Transverse colon (tissue), 4 donors: ENCODE results near the gene PVALEF. TPM values are rescaled to one million over a fixed set of nuclear protein-coding genes. Genes with fewer than 3 reads are reported as not detected.

Experiments used
- DNase-seq: peaks from one replicate; pipeline ENCODE4 v3.0.0-alpha.2; 2019
- H3K27ac ChIP-seq, 4 donors: fragments of 200-600 bp; sonication (generic); 2 replicates each; pipeline ENCODE4 v1.5.1; 2016 to 2018; ENCODE audit warnings: inconsistent platforms in 4 of 4
- H3K27me3 ChIP-seq: fragments of 200-600 bp; sonication (generic); 2 replicates; pipeline ENCODE4 v1.5.1; 2017; ENCODE audit warnings: inconsistent platforms
- H3K36me3 ChIP-seq, 4 donors: fragments of 200-600 bp; sonication (generic); 2 replicates each; pipeline ENCODE4 v1.5.1; 2017 to 2019; ENCODE audit warnings: inconsistent platforms in 4 of 4
- H3K4me1 ChIP-seq, 4 donors: fragments of 200-600 bp; sonication (generic); 2 replicates each; pipeline ENCODE4 v1.5.1; 2017 to 2020; ENCODE audit warnings: inconsistent platforms in 4 of 4
- H3K4me3 ChIP-seq, 4 donors: fragments of 200-600 bp; sonication (generic); 1 replicate in 1 of 4; 2 replicates in 3 of 4; pipeline versions ENCODE4 v1.5.1 to v1.6.1; 2017 to 2019; ENCODE audit warnings: inconsistent platforms in 4 of 4
- H3K9me3 ChIP-seq, 2 donors: fragments of 200-600 bp; sonication (generic); 2 replicates each; pipeline ENCODE4 v1.5.1; 2017 to 2019; ENCODE audit warnings: inconsistent platforms in 2 of 2
- EP300 ChIP-seq: sonication (generic); formaldehyde crosslinking; IDR thresholded peaks from one replicate; pipeline ENCODE4 v1.6.1; 2017; ENCODE audit warnings: antibody characterized with exemption, low read depth
- POLR2A ChIP-seq: fragments of 450-650 bp; IDR thresholded peaks from one replicate; pipeline ENCODE4 v1.6.1; 2016; ENCODE audit warnings: antibody characterized with exemption, mild to moderate bottlenecking, moderate library complexity
- POLR2AphosphoS5 ChIP-seq, 3 donors: sonication (generic); formaldehyde crosslinking; IDR thresholded peaks; one replicate each; pipeline ENCODE4 v1.6.1; 2016; ENCODE audit warnings: antibody characterized with exemption in 3 of 3
- WGBS, 2 donors: methylation state at CpG; one replicate each; pipeline ENCODE4 v1.1.5; 2018; ENCODE audit warnings: low coverage in 1 of 2; 5-methylcytosine and 5-hydroxymethylcytosine counted together
- in situ Hi-C, 4 donors: fragments of 200-750 bp; cut with MboI; loops; one replicate each; pipeline versions ENCODE4 v1.15.0 to v1.15.1; 2017; ENCODE audit warnings: low sequenced_read_pairs in 3 of 4, low pct_ligation_motif_present in 1 of 4, low pct_unique_long_range_greater_than_20kb in 1 of 4
- intact Hi-C: fragments of 100-400 bp; cut with DNase I; formaldehyde crosslinking; loops from one replicate; pipeline ENCODE4 v1.15.1; 2023; ENCODE audit warnings: low total_unique reads
- total RNA-seq, 4 donors: library from RNA; depleted of rRNA; stranded (reverse); fragments of >200 nt; gene quantifications; one replicate each; pipeline ENCODE4 v1.1.0, GENCODE V29; 2016
- TF ChIP-seq, protein P1 (sequence below), 5 experiments: fragments of 200-600 bp in 3 of 5; fragments of 450-650 bp in 2 of 5; sonication (generic) in 3 of 5; IDR thresholded peaks; 1 replicate in 2 of 5; 2 replicates in 3 of 5; pipeline ENCODE4 v1.5.1; 2016 to 2017; ENCODE audit warnings: antibody characterized with exemption in 5 of 5, inconsistent platforms in 3 of 5, mild to moderate bottlenecking in 2 of 5, moderate library complexity in 1 of 5

PVALEF gene
- total RNA-seq, 4 donors from 2014 or later = not detected

DNA sequence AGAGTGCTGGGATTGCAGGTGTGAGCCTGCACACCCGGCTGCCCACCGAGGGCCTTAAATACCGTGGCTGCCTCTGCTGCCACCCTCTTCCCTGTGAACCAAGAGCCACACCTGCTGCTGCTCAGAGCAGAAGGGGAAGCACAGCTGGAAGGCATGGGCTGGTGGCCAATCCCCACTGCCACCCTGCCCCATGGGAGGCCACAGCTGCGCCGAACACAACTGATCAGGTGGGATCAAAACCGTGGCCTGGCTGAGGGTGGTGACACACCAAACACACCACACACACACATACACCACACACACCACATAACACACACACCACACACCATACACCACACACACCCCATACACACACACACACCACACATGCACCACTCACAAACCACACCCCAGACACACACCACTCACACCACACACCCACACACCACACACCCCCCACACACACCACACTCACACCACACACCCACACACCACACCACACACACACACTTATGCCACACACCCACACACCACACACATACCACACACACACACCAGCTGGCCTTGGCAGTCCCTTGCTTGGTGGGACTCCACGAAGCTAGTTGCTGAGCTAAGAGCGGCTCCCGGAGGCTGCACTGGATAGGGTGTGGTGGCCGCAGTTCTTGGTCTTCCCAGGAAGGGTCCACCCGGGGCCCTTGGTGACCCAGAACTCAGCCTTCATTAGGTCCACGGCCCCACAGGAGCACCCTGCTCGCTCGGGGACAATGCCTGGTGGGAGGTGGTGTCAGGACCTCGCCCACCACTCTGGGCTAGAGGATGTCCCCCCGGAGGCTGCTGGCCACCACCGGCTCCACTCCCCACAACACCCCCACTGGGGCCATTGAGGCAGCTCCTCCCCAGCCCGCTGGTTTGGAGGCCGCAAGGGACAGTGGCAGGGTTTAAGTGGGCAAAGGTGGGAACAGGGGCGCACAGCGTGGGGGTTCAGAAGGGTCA, 42.6 kb downstream of the PVALEF start:
- intact Hi-C loops (no loop called here), in situ Hi-C loops (no loop called here)
- H3K36me3 ChIP-seq = no peaks in the 10 kb centered on the region
- no peak overlapping the region for H3K27ac ChIP-seq
- H3K9me3 ChIP-seq = no peaks in the 10 kb centered on the region
- no peaks in the 10 kb centered on the region for H3K27me3 ChIP-seq
- WGBS, 2 donors = 87% methylated on average over 21 of the region's 21 CpGs; no CpG with 5 or more reads in 1 of the 2 donors
- no peak overlapping the region for H3K4me3 ChIP-seq
- DNase-seq = no peak
- TF ChIP-seq, protein P1, sequence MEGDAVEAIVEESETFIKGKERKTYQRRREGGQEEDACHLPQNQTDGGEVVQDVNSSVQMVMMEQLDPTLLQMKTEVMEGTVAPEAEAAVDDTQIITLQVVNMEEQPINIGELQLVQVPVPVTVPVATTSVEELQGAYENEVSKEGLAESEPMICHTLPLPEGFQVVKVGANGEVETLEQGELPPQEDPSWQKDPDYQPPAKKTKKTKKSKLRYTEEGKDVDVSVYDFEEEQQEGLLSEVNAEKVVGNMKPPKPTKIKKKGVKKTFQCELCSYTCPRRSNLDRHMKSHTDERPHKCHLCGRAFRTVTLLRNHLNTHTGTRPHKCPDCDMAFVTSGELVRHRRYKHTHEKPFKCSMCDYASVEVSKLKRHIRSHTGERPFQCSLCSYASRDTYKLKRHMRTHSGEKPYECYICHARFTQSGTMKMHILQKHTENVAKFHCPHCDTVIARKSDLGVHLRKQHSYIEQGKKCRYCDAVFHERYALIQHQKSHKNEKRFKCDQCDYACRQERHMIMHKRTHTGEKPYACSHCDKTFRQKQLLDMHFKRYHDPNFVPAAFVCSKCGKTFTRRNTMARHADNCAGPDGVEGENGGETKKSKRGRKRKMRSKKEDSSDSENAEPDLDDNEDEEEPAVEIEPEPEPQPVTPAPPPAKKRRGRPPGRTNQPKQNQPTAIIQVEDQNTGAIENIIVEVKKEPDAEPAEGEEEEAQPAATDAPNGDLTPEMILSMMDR (IDR thresholded peaks at IDR 0.05) = no peak
- TF ChIP-seq POLR2A = no peak
- no peak for TF ChIP-seq POLR2AphosphoS5 (IDR thresholded peaks at IDR 0.05)
- no peak for TF ChIP-seq EP300
- no peaks in the 10 kb centered on the region for H3K4me1 ChIP-seq

GRCh38 chr17:81208651-81209050, 43.3 kb downstream of the PVALEF start:
- H3K36me3 ChIP-seq = no peaks in the 10 kb centered on the region
- no peaks in the 10 kb centered on the region for H3K4me1 ChIP-seq
- WGBS, 2 donors = 99 to 100% methylated on average over 4 to 10 of the region's 10 CpGs
- no peak overlapping the region for H3K4me3 ChIP-seq
- TF ChIP-seq, protein P1 (IDR thresholded peaks at IDR 0.05) = no peak
- no peak for TF ChIP-seq POLR2AphosphoS5 (IDR thresholded peaks at IDR 0.05)
- TF ChIP-seq EP300 = no peak
- no peak for TF ChIP-seq POLR2A
- in situ Hi-C loops = no loop called here
- no peak overlapping the region for H3K27ac ChIP-seq
- H3K9me3 ChIP-seq = no peaks in the 10 kb centered on the region
- no peaks in the 10 kb centered on the region for H3K27me3 ChIP-seq
- no peak for DNase-seq
- intact Hi-C loops = no loop called here

GRCh38 chr17:81209141-81209540, 43.8 kb downstream of the PVALEF start:
- Histone ChIP-seq H3K36me3 (no peaks in the 10 kb centered on the region), H3K9me3 (no peaks in the 10 kb centered on the region), H3K27me3 (no peaks in the 10 kb centered on the region), H3K4me3 (no peak overlapping the region), H3K27ac (no peak overlapping the region), H3K4me1 (no peaks in the 10 kb centered on the region)
- DNase-seq = no peak
- intact Hi-C loops (no loop called here), in situ Hi-C loops (no loop called here)
- no peak for TF ChIP-seq EP300
- no peak for TF ChIP-seq POLR2AphosphoS5 (IDR thresholded peaks at IDR 0.05)
- no peak for TF ChIP-seq POLR2A
- TF ChIP-seq, protein P1 (IDR thresholded peaks at IDR 0.05) = no peak
- WGBS, 2 donors = 97% methylated on average over 16 of the region's 16 CpGs; no CpG with 5 or more reads in 1 of the 2 donors

- Histone ChIP-seq H3K4me3 (no peak overlapping the region), H3K4me1 (no peaks in the 10 kb centered on the region), H3K27ac (no peak overlapping the region), H3K9me3 (no peaks in the 10 kb centered on the region), H3K36me3 (no peaks in the 10 kb centered on the region), H3K27me3 (no peaks in the 10 kb centered on the region)
- intact Hi-C loops (no loop called here), in situ Hi-C loops (no loop called here)
- no peak for DNase-seq
- 82 to 83% methylated on average over 6 to 10 of the region's 10 CpGs for WGBS, 2 donors
- TF ChIP-seq, protein P1 (IDR thresholded peaks at IDR 0.05) = no peak
- TF ChIP-seq POLR2A = no peak
- no peak for TF ChIP-seq EP300
- no peak for TF ChIP-seq POLR2AphosphoS5 (IDR thresholded peaks at IDR 0.05)
Measured at GRCh38 chr17:81210466-81210865, 45.2 kb downstream of the PVALEF start.
